HepG2 (cell line): Measurements from ENCODE around the gene ULBP2. TPM values are rescaled to one million over a fixed set of nuclear protein-coding genes. Genes with fewer than 3 reads are reported as not detected.

ENCODE experiments used
- ATAC-seq: fragments of 200-7000 bp; cut with Tn5 transposase; 3 replicates; pipeline ENCODE4 v1.9.1; 2020; ENCODE audit warnings: mild to moderate bottlenecking, moderate library complexity
- BruUV-seq: library from RNA; stranded (reverse); fragments of 400-500 nt; replicated peaks from 2 replicates; lab custom pipeline; 2021; lab: Mats Ljungman, UMichigan
- CTCF ChIA-PET: fragments of 300-600 bp; formaldehyde crosslinking; extraction: SDS; loops from one replicate; lab custom pipeline; 2021; ENCODE audit warnings: low total read pairs, inconsistent platforms, low intra/inter-chr PET ratio; lab: Yijun Ruan, JAX
- POLR2A ChIA-PET: fragments of 350-600 bp; sonication (Branson Sonifier 250); formaldehyde crosslinking; loops from one replicate; lab custom pipeline; 2020; ENCODE audit warnings: antibody characterized with exemption, inconsistent platforms; lab: Yijun Ruan, JAX
- DNase-seq: peaks from one replicate; pipeline ENCODE4 v3.0.0-alpha.2; 2015; ENCODE audit warnings: low spot score
- FAIRE-seq: peaks from 3 replicates; lab custom pipeline; 2011; peaks lifted over from hg19 to GRCh38; lab: Jason Lieb, UNC
- H2AFZ ChIP-seq: one replicate; pipeline ENCODE4 v1.6.1; 2011; ENCODE audit warnings: low read length, inconsistent platforms
- H3K27ac ChIP-seq: fragments of 300-600 bp; 3 replicates; pipeline ENCODE4 v1.8.0; 2011; ENCODE audit warnings: mixed run types, mild to moderate bottlenecking, mixed read lengths, low read length, inconsistent platforms; ENCODE audit not compliant: insufficient read depth; ENCODE audit errors: extremely low read length
- H3K27me3 ChIP-seq, 2 experiments: fragments of 200-600 bp in 1 of 2; 2 replicates in 1 of 2; 3 replicates in 1 of 2; pipeline versions ENCODE4 v1.6.0 to v1.8.0; 2011; ENCODE audit warnings: low read length in 2 of 2, mild to moderate bottlenecking in 2 of 2, moderate library complexity in 2 of 2, inconsistent platforms in 1 of 2; ENCODE audit not compliant: insufficient read depth in 2 of 2, control insufficient read depth in 1 of 2
- H3K36me3 ChIP-seq, 2 experiments: fragments of 200-600 bp in 1 of 2; replicated peaks in 1 of 2; 2 replicates in 1 of 2; 3 replicates in 1 of 2; pipeline versions ENCODE4 v1.5.1 to v1.8.0; 2011; ENCODE audit warnings: low read length in 2 of 2, inconsistent platforms in 1 of 2; ENCODE audit not compliant: insufficient read depth in 2 of 2, control insufficient read depth in 1 of 2
- H3K4me1 ChIP-seq: 2 replicates; pipeline ENCODE4 v1.5.1; 2012; ENCODE audit warnings: low read length, inconsistent platforms; ENCODE audit not compliant: insufficient read depth
- H3K4me2 ChIP-seq: 2 replicates; pipeline ENCODE4 v1.6.0; 2011; ENCODE audit warnings: low read depth, low read length, inconsistent platforms
- H3K4me3 ChIP-seq, 3 experiments: fragments of 200-600 bp in 1 of 3; sonication (generic), shearing (Covaris generic) in 1 of 3; replicated peaks in 1 of 3; 2 replicates each; pipeline ENCODE4 v1.5.1; 2011 to 2016; ENCODE audit warnings: low read length in 3 of 3, inconsistent platforms in 2 of 3, low read depth in 2 of 3, mild to moderate bottlenecking in 2 of 3, control low read depth in 1 of 3, mixed read lengths in 1 of 3; ENCODE audit not compliant: insufficient read depth in 1 of 3
- H3K79me2 ChIP-seq: one replicate; pipeline ENCODE4 v1.6.1; 2011; ENCODE audit warnings: low read length, inconsistent platforms; ENCODE audit not compliant: insufficient read depth
- H3K9ac ChIP-seq: 2 replicates; pipeline ENCODE4 v1.6.0; 2011; ENCODE audit warnings: mild to moderate bottlenecking, low read depth, low read length, inconsistent platforms; ENCODE audit not compliant: insufficient read depth
- H3K9me3 ChIP-seq: 2 replicates; pipeline ENCODE4 v1.5.1; 2012; ENCODE audit warnings: mild to moderate bottlenecking, low read length
- H4K20me1 ChIP-seq: 2 replicates; pipeline ENCODE4 v1.6.0; 2011; ENCODE audit warnings: inconsistent platforms, mild to moderate bottlenecking, low read length, moderate library complexity; ENCODE audit not compliant: insufficient read depth
- EEA1 ChIP-seq: sonication (generic); formaldehyde crosslinking; IDR thresholded peaks from 2 replicates; pipeline ENCODE4 v1.5.1; 2020; ENCODE audit warnings: mild to moderate bottlenecking, missing genetic modification reagents, borderline replicate concordance
- ELF1 ChIP-seq: sonication (generic); formaldehyde crosslinking; IDR thresholded peaks from 2 replicates; pipeline ENCODE4 v1.4.0; 2020; ENCODE audit warnings: missing genetic modification reagents
- ETV5 ChIP-seq: IDR thresholded peaks from 2 replicates; pipeline ENCODE4 v1.6.1; 2018; ENCODE audit warnings: missing biosample characterization, missing genetic modification reagents, inconsistent platforms, borderline replicate concordance
- NR2F6 ChIP-seq, 2 experiments: IDR thresholded peaks; 2 replicates each; pipeline ENCODE4 v1.6.1; 2016; ENCODE audit warnings: antibody characterized with exemption in 1 of 2, mild to moderate bottlenecking in 1 of 2
- PBX3 ChIP-seq: sonication (generic); formaldehyde crosslinking; IDR thresholded peaks from 2 replicates; pipeline ENCODE4 v1.8.1; 2023; ENCODE audit warnings: missing genetic modification reagents, inconsistent platforms, borderline replicate concordance
- PLSCR1 ChIP-seq: sonication (generic); formaldehyde crosslinking; IDR thresholded peaks from 2 replicates; pipeline ENCODE4 v1.5.0; 2020; ENCODE audit warnings: missing genetic modification reagents, mild to moderate bottlenecking, borderline replicate concordance
- RFX1 ChIP-seq: fragments of 450-650 bp; IDR thresholded peaks from 2 replicates; pipeline ENCODE4 v1.6.1; 2017
- ZFP1 ChIP-seq: IDR thresholded peaks from 2 replicates; pipeline ENCODE4 v1.6.1; 2016
- ZNF10 ChIP-seq: sonication (generic); formaldehyde crosslinking; IDR thresholded peaks from 2 replicates; pipeline ENCODE4 v1.4.0; 2020; ENCODE audit warnings: mild to moderate bottlenecking, low read depth, missing genetic modification reagents, borderline replicate concordance
- ZNF230 ChIP-seq: sonication (generic); formaldehyde crosslinking; IDR thresholded peaks from 2 replicates; pipeline ENCODE4 v1.4.0; 2020; ENCODE audit warnings: mild to moderate bottlenecking, missing genetic modification reagents
- ZNF572 ChIP-seq: sonication (generic); formaldehyde crosslinking; IDR thresholded peaks from 2 replicates; pipeline ENCODE4 v1.5.1; 2020; ENCODE audit warnings: mild to moderate bottlenecking, missing genetic modification reagents
- ZNF674 ChIP-seq: sonication (generic); formaldehyde crosslinking; IDR thresholded peaks from 2 replicates; pipeline ENCODE4 v1.5.0; 2020; ENCODE audit warnings: low read depth, mild to moderate bottlenecking, missing genetic modification reagents
- ZNF737 ChIP-seq: sonication (generic); formaldehyde crosslinking; IDR thresholded peaks from 2 replicates; pipeline ENCODE4 v1.5.0; 2020; ENCODE audit warnings: missing genetic modification reagents, mild to moderate bottlenecking, borderline replicate concordance
- ZNF777 ChIP-seq: sonication (generic); formaldehyde crosslinking; IDR thresholded peaks from 2 replicates; pipeline ENCODE4 v1.4.0; 2020; ENCODE audit warnings: missing genetic modification reagents
- ZSCAN12 ChIP-seq: sonication (generic); formaldehyde crosslinking; IDR thresholded peaks from 2 replicates; pipeline ENCODE4 v1.9.0; 2021; ENCODE audit warnings: mild to moderate bottlenecking, missing genetic modification reagents
- WGBS: methylation state at CpG from one replicate; pipeline ENCODE4 v1.1.6; 2017; ENCODE audit warnings: low lambda C conversion rate; 5-methylcytosine and 5-hydroxymethylcytosine counted together
- in situ Hi-C: cut with HindIII; loops from 2 replicates; pipeline ENCODE4 v1.10.0; 2017; ENCODE audit warnings: low pct_unique_long_range_greater_than_20kb; ENCODE audit not compliant: extremely low pct_ligation_motif_present
- intact Hi-C: fragments of 100-400 bp; cut with micrococcal nuclease; formaldehyde crosslinking; loops from one replicate; pipeline ENCODE4 v1.10.0; 2022; ENCODE audit not compliant: unreplicated experiment
- polyA plus RNA-seq, 8 experiments: library from polyadenylated mRNA; depleted of rRNA in 3 of 8; stranded (reverse) in 7 of 8; unstranded in 1 of 8; fragments of >200 nt; fragmentation: Illumina TruSeq in 4 of 8; extraction: Trizol in 4 of 8; gene quantifications; 2 replicates each; pipeline versions ENCODE4 v1.2.1 to v1.2.3, GENCODE V29; 2011 to 2016; ENCODE audit warnings: low read depth in 4 of 8, missing spikeins in 1 of 8, mixed read lengths in 1 of 8; ENCODE audit not compliant: insufficient read depth in 1 of 8
- total RNA-seq, 5 experiments: library from RNA; depleted of rRNA; stranded (reverse); fragments of >200 nt; fragmentation: Illumina TruSeq; extraction: Trizol; gene quantifications; 2 replicates each; pipeline ENCODE4 v1.2.3, GENCODE V29; 2016; ENCODE audit warnings: low read depth in 1 of 5

ULBP2 gene
- total and polyA plus RNA-seq, 2 of the 13 experiments (the other 11 are each of a cell fraction or from before 2014, with no cell fraction given) = not detected

- Histone ChIP-seq H2AFZ (no peak overlapping the region), H3K36me3 (no peaks in the 10 kb centered on the region), H3K9ac (no peak overlapping the region), H4K20me1 (no peaks in the 10 kb centered on the region), H3K9me3 (no peaks in the 10 kb centered on the region), H3K27me3 (peaks cover 11 to 68% of the 10 kb centered on the region in 2 experiments), H3K4me2 (no peak overlapping the region), H3K27ac (no peak overlapping the region), H3K4me1 (no peaks in the 10 kb centered on the region), H3K79me2 (no peaks in the 10 kb centered on the region), H3K4me3 (no peak overlapping the region)
- ChIA-PET CTCF (no interaction called here), POLR2A (no interaction called here)
- 46% methylated on average over 5 of the region's 5 CpGs for WGBS
- DNase-seq (no peak), FAIRE-seq (no peak), ATAC-seq (no peak)
- TF ChIP-seq ETV5 (CRISPR knock-in tag) (no peak), ZNF737 (CRISPR knock-in tag) (no peak), ZNF10 (CRISPR knock-in tag) (no peak), ZNF230 (CRISPR knock-in tag) (no peak), ZSCAN12 (CRISPR knock-in tag) (no peak), NR2F6 (IDR thresholded peaks at IDR 0.05) (no peak), NR2F6 (CRISPR knock-in tag; IDR thresholded peaks at IDR 0.05) (no peak), ELF1 (CRISPR knock-in tag) (no peak), ZNF674 (CRISPR knock-in tag) (no peak), EEA1 (CRISPR knock-in tag) (no peak), ZFP1 (CRISPR knock-in tag) (no peak), ZNF572 (CRISPR knock-in tag) (no peak), PBX3 (CRISPR knock-in tag) (no peak), PLSCR1 (CRISPR knock-in tag) (no peak), ZNF777 (CRISPR knock-in tag) (no peak), RFX1 (no peak)
- intact Hi-C loops = no loop called here
- no TSS peak for BruUV-seq
- in situ Hi-C loops = no loop called here
These were observed 43.0 kb downstream of the ULBP2 start for GRCh38 chr6:149984773-149985172.
